Tibial nerve (tissue), 4 donors: ENCODE measurements around the gene KIF3B. TPM values are rescaled to one million over a fixed set of nuclear protein-coding genes. Genes with fewer than 3 reads are reported as not detected.

ENCODE experiments used
- DNase-seq, 2 donors: peaks; one replicate each; pipeline ENCODE4 v3.0.0-alpha.2; 2019; ENCODE audit warnings: low spot score in 2 of 2
- H3K27ac ChIP-seq, 4 donors: fragments of 200-600 bp; sonication (generic) in 3 of 4; one replicate each; pipeline ENCODE4 v1.5.1; 2017 to 2019; ENCODE audit warnings: mild to moderate bottlenecking in 1 of 4
- H3K27me3 ChIP-seq, 2 donors: fragments of 200-600 bp; sonication (generic) in 1 of 2; one replicate each; pipeline versions ENCODE4 v1.5.1 to v1.6.0; 2017 to 2019
- H3K36me3 ChIP-seq, 3 donors: fragments of 200-600 bp; sonication (generic); one replicate each; pipeline ENCODE4 v1.5.1; 2018 to 2019
- H3K4me1 ChIP-seq, 4 donors: fragments of 200-600 bp; sonication (generic) in 3 of 4; one replicate each; pipeline ENCODE4 v1.5.1; 2017 to 2019
- H3K4me3 ChIP-seq, 4 donors: fragments of 200-600 bp; sonication (generic) in 3 of 4; one replicate each; pipeline ENCODE4 v1.5.1; 2017 to 2019; ENCODE audit warnings: mild to moderate bottlenecking in 1 of 4, moderate library complexity in 1 of 4
- H3K9me3 ChIP-seq, 4 donors: fragments of 200-600 bp; sonication (generic) in 3 of 4; one replicate each; pipeline ENCODE4 v1.5.1; 2017 to 2019
- EP300 ChIP-seq, 2 donors: sonication (generic); formaldehyde crosslinking; IDR thresholded peaks; one replicate each; pipeline ENCODE4 v1.6.1; 2017; ENCODE audit warnings: antibody characterized with exemption in 2 of 2, mild to moderate bottlenecking in 1 of 2
- POLR2A ChIP-seq, 2 donors: fragments of 450-650 bp; IDR thresholded peaks; one replicate each; pipeline ENCODE4 v1.6.1; 2017; ENCODE audit warnings: antibody characterized with exemption in 2 of 2, mild to moderate bottlenecking in 2 of 2, moderate library complexity in 2 of 2
- WGBS, 2 donors: methylation state at CpG; one replicate each; pipeline ENCODE4 v1.1.5; 2018; 5-methylcytosine and 5-hydroxymethylcytosine counted together
- total RNA-seq, 4 donors: library from RNA; depleted of rRNA; stranded (reverse); fragments of >200 nt; gene quantifications; one replicate each; pipeline ENCODE4 v1.1.0, GENCODE V29; 2016
- TF ChIP-seq, protein P1 (sequence below), 5 experiments: fragments of 200-600 bp in 3 of 5; fragments of 450-650 bp in 2 of 5; sonication (generic) in 3 of 5; IDR thresholded peaks; one replicate each; pipeline ENCODE4 v1.5.1; 2016 to 2019; ENCODE audit warnings: antibody characterized with exemption in 5 of 5, mild to moderate bottlenecking in 3 of 5, moderate library complexity in 2 of 5

The KIF3B gene
- total RNA-seq, 4 donors from 2014 or later = 27.3 to 32.9 (median 31.7) TPM

DNA sequence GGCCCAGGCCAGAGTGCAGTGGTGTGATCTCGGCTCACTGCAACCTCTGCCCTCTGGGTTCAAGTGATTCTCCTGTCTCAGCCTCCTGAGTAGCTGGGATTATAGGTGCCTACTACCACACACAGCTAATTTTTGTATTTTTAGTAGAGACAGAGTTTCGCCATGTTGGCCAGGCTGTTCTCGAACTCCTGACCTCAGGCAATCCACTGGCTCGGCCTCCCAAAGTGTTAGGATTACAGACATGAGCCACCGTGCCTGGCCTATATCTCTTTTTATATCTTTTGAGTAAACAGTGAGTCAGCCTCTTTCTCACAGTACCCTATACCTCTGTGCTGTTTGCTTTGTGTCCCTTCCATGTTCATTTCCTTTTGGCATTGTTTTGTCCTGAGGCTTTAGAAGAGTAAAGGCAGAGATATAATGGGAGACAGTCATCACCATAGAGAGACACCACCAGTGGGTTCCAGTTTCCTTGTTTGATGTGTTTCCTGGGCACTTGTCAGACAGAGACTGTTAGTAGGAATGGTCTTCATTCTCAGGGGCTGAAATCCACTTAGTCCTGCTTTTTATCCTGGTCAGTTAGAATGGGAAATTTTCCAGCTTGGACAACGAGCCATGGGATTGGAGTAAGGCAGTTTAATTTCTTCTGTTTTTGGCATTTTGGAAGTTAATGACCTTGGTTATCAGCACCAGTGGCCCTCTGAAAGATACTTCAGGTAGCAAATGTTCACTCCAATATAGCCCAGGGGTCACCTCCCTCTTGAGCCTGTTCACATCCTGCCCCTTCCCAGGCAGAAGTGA is 48.5 kb downstream of the KIF3B start:
- no peaks in the 10 kb centered on the region for H3K27me3 ChIP-seq
- no peaks in the 10 kb centered on the region for H3K4me1 ChIP-seq
- H3K27ac ChIP-seq = no peak overlapping the region
- H3K36me3 ChIP-seq = peaks cover 0 to 51% (median 5%) of the 10 kb centered on the region in 3 donors
- 72 to 74% methylated on average over 6 of the region's 6 CpGs for WGBS, 2 donors
- H3K4me3 ChIP-seq = no peak overlapping the region
- DNase-seq = no peak
- TF ChIP-seq EP300 (IDR thresholded peaks at IDR 0.05) (no peak), POLR2A (IDR thresholded peaks at IDR 0.05) (no peak)
- TF ChIP-seq, protein P1, sequence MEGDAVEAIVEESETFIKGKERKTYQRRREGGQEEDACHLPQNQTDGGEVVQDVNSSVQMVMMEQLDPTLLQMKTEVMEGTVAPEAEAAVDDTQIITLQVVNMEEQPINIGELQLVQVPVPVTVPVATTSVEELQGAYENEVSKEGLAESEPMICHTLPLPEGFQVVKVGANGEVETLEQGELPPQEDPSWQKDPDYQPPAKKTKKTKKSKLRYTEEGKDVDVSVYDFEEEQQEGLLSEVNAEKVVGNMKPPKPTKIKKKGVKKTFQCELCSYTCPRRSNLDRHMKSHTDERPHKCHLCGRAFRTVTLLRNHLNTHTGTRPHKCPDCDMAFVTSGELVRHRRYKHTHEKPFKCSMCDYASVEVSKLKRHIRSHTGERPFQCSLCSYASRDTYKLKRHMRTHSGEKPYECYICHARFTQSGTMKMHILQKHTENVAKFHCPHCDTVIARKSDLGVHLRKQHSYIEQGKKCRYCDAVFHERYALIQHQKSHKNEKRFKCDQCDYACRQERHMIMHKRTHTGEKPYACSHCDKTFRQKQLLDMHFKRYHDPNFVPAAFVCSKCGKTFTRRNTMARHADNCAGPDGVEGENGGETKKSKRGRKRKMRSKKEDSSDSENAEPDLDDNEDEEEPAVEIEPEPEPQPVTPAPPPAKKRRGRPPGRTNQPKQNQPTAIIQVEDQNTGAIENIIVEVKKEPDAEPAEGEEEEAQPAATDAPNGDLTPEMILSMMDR (IDR thresholded peaks at IDR 0.05) = no peak
- no peaks in the 10 kb centered on the region for H3K9me3 ChIP-seq

DNA sequence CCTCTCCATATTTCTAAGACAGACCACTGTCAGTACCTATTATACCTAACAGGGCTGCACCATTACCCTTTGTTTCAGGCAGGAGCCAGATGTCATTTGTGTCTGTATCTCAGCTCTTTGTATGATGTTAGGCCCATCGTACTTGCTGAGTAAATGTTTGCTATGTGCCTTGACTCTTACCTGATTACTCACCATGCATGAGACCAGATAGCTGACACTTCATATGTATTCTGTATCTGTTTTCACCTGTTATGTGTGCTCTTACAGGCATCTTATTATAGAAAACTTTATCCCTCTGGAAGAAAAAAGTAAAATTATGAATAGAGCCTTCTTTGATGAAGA is 49.0 kb downstream of the KIF3B start:
- DNase-seq = no peak
- Histone ChIP-seq H3K27me3 (no peaks in the 10 kb centered on the region), H3K27ac (no peak overlapping the region), H3K4me1 (no peaks in the 10 kb centered on the region), H3K4me3 (no peak overlapping the region), H3K36me3 (peaks cover 0 to 56% (median 9%) of the 10 kb centered on the region in 3 donors), H3K9me3 (no peaks in the 10 kb centered on the region)
- WGBS, 2 donors = 61 to 79% methylated on average over 1 of the region's 1 CpG
- TF ChIP-seq EP300 (IDR thresholded peaks at IDR 0.05) = no peak
- TF ChIP-seq, protein P1 (IDR thresholded peaks at IDR 0.05) = no peak

DNA sequence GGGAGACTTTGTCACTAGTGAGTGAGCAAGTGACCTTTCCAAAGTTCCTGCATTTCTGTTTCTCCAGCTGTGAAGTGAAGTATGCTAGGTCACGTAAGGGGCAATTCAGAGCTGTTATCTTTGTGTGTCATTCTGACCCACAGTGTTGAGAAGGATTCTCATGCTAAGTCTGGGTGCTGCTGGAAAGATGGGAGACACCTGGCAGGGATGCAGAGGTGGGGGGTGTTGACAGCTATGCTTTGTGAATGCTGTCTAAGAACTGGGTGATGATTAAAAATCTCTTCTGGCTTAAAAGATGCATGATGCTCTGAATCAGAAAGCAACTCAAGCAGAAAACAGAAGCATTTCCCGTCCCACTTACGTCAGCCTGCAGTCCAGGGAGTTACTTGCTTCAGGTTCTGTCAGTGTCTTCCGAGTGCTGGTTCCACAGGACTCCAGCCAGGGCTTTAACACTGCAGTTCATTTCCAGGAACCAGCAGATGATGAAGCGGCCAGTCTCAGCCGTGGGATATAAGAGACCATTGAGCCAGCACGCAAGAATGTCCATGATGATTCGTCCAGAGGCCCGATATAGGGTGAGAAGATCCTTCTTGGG is 49.7 kb downstream of the KIF3B start:
- no peak for DNase-seq
- Histone ChIP-seq H3K27me3 (no peaks in the 10 kb centered on the region), H3K9me3 (no peaks in the 10 kb centered on the region), H3K4me3 (no peak overlapping the region), H3K36me3 (peaks cover 0 to 63% (median 9%) of the 10 kb centered on the region in 3 donors), H3K4me1 (no peaks in the 10 kb centered on the region), H3K27ac (no peak overlapping the region)
- TF ChIP-seq POLR2A (IDR thresholded peaks at IDR 0.05) (no peak), EP300 (IDR thresholded peaks at IDR 0.05) (no peak)
- TF ChIP-seq, protein P1 (IDR thresholded peaks at IDR 0.05) = no peak
- 80 to 84% methylated on average over 9 of the region's 9 CpGs for WGBS, 2 donors

DNA sequence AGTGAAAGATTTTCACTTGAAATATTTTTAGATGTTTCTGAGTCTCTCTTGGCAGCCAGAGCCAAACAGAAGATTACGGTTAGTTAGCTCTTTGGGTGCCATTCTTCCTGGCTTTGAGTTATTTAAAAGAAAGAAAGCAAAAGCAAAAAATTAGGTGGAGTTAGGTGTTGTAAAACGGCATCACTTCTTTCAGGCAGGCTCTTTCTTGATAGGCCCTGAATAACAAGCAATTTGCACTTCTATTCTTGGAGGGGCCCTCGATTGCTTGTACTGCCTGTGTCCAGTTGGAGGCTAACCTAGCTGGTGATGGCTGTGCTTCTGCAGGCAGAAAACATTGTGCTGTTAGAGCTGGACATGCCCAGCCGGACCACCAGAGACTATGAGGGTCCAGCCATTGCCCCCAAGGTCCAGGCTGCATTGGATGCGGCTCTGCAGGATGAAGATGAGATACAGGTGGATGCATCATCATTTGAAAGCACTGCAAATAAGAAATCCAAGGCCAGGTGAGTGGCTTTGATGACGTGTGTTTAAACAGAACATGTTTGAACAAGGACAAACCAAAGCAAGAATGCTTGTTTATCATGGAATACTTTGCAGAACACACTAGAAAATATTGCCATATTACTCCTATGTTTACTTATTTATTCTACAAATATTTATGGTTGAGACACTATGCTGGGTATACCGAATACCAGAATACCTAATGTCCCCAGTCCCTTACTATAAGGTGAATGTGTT is 52.5 kb downstream of the KIF3B start:
- Histone ChIP-seq H3K4me1 (peaks cover 0 to 6% (median 0%) of the 10 kb centered on the region in 4 donors), H3K9me3 (no peaks in the 10 kb centered on the region), H3K4me3 (no peak overlapping the region), H3K27me3 (no peaks in the 10 kb centered on the region), H3K36me3 (peaks cover 0 to 86% (median 9%) of the 10 kb centered on the region in 3 donors), H3K27ac (no peak overlapping the region)
- WGBS, 2 donors = 82 to 87% methylated on average over 7 of the region's 7 CpGs
- DNase-seq = no peak
- TF ChIP-seq EP300 (IDR thresholded peaks at IDR 0.05) = no peak
- TF ChIP-seq, protein P1 (IDR thresholded peaks at IDR 0.05) = no peak
- TF ChIP-seq POLR2A (IDR thresholded peaks at IDR 0.05) = no peak

DNA sequence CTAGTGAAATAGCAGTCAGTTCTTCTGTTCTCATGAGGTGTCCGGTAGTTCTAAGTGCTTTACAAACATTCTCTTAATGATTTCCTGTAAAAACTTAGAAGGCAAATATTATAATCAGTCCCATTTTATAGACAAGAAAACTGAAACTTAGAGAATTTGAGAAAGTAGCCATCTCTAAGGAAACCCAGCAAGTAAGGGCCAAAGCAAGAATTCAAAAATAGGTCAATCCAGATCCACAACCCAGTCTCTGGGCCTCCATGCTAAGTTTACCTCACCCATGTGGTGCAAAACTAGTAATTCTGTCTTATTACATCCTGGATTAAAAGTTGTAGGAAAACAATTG is 53.1 kb downstream of the KIF3B start:
- Histone ChIP-seq H3K36me3 (peaks cover 0 to 89% (median 9%) of the 10 kb centered on the region in 3 donors), H3K27ac (no peak overlapping the region), H3K9me3 (no peaks in the 10 kb centered on the region), H3K4me1 (peaks cover 0 to 6% (median 0%) of the 10 kb centered on the region in 4 donors), H3K27me3 (no peaks in the 10 kb centered on the region), H3K4me3 (no peak overlapping the region)
- DNase-seq = no peak
- 90 to 91% methylated on average over 1 of the region's 1 CpG for WGBS, 2 donors
- TF ChIP-seq, protein P1 (IDR thresholded peaks at IDR 0.05) = no peak
- no peak for TF ChIP-seq EP300 (IDR thresholded peaks at IDR 0.05)
- no peak for TF ChIP-seq POLR2A (IDR thresholded peaks at IDR 0.05)
